HG02759 (cell line): ENCODE data around the gene OSM.

Experiments
- ATAC-seq: cut with Tn5 transposase; IDR thresholded peaks from one replicate; pipeline ENCODE4 v1.9.1; 2021; ENCODE audit warnings: mild to moderate bottlenecking, moderate library complexity; ENCODE audit not compliant: unreplicated experiment

OSM gene

DNA sequence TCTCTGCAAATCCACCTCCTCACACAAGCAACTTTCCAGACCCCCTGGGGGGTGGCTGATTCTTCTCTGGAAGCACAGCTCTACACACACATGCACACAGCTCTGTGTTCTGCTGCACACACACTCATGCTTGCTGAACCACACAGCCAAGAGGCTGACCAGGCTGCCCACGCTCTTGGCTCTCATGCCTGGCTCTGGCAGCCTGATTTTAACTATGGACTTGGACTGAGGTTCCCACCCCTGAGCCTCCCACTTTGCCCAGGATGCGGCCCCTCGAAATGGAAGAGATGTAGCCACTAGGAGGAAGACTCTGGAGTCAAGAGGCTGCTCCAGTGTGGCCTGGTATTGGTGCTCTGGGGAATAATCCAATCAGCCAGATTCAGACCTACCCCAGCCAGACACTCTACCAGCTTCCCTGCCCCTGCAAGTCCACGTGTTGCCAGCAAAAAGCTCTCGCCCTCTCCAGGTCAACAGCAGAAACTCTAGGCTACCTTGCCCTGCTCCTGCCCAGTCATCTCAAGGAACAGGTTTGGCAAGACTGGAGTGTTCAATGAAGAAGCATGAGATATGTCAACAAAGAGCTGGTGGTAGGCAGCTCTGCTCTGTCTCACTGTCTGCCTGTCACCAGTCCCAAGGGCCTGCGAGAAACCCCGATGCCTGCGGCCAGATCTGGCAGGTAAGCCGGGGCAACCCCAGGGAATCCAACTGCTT, 31.5 kb upstream of the OSM start:
- ATAC-seq: no peak

DNA sequence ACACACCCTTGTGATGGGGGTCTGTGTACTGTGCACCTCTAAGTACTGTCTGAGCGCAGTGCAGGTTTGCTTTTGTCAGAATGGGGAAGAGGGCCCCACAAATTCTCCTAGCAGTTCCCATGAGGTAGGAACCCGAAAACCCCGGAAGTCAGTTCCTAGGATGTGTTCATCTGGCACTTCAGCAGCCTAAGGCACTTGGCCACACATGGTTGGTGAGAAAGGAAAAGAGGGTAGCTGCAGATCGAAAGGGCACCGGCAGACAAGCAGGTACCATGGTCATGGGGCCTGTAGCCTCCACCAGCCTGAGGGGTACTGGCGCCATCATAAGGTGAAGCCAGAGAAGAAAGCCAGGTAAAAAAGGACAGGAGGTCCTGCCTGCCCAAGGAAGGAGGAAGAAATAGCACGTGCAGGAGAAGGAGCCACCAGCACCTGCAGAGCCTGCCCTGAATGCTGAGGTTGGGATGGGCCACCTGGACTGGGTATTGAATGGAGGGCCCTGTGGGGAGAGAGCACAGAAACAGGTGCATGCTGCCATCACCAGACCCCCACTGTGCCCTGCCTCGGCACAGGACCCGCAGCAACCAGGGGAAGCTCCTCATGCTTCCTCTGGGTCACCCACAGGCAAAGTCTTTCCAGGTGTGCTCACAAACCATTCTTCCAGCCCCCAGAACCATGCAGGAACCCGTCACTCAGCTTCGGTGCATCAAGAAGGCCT, 30.8 kb upstream of the OSM start:
- ATAC-seq: no peak

DNA sequence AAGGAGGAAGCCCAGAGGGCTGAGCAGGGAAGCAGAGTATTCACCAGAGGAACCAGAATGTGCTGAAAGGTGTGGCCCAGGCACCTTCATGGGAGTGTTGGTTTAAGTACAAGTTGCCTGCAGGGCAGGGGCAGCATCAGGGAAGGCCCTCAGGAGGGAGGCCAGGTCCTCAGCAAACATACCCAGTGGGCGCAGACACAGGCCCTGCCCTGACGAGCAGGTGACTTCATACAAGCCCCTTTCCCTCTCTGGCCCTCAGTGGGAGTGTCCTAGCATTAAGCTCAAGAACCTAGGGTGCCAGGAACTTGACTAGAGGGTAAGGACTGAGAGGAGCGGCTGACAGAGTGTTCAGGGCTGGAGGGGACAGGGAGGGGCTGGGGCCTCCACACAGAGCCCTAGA, 30.2 kb upstream of the OSM start:
- ATAC-seq: no peak

DNA sequence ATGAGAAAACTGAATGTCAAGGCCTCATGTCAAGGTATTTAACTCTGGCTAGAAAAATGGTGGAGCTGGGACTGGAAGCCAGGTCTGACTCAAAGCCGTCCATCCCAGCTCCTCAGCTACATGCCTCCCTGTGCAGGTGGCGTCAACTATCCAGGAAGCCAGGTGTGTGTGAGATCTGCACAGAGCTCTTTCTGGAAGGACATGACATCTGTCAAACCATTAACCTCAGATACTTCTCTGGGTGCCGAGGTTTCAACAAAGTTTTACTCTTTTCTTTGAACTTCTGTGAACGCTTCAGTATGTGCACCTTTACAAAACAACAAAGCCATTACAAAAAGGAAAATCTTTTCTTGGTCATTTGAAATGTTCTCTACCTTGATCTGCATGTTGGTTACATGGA, 29.7 kb upstream of the OSM start:
- ATAC-seq: no peak

DNA sequence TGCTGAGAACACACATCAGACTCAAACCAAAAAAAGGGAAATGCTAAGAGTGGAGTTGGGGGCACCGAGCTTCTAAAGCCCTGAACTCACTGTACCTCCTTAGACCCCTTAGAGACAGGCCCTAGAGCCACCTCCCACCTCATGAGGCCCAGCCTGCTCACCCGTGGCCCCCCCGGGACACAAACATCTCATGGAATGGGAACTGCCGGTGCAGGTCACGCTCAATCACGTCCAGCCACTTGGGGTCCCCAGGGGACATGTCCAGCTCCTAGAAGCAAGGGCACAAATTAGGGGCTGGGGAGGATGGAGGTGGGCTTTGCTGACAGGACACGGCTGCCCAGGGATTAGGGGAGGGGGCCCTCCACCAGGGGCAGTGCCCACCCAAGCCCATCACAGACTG, 28.9 kb upstream of the OSM start:
- ATAC-seq: no peak

DNA sequence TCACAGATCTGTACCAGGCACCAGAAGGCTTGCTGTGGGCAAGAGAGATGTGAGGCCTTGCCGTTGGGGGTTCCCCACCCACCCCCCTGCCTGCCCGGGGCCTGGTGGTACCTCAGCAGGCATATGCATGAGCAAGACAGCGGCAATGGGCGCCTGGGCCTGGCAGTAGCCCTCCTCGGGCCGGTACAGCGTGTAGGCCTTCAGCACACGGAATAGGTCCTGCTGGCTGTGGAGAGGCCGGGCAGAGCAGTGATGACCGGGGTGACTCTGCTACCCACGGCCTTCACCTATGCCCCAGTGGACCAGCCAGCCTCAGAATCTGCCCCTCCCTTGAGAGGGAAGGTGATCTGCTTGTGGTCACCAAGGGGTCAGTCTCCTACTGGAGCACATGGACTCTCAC, 28.2 kb upstream of the OSM start:
- ATAC-seq: no peak

DNA sequence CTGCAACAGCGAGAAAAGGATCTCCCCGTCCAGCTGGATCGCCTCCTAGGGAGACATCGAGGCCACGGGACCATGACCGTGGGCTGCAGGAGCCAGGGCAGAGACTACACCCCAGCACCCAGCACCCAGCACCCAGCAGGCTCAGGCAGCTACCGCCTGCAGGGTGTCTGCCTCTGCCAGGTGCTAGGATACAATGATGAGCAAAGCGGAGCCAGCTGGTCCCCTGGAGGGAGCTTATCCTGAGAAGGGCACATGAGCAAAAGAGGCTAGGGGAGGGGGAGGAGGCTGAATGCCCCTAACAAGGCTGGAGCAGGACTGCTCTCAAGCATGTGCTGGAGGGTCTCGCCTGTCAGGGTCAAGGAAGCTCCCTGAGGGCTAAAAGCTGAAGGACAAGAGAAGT, 27.4 kb upstream of the OSM start:
- no peak for ATAC-seq

DNA sequence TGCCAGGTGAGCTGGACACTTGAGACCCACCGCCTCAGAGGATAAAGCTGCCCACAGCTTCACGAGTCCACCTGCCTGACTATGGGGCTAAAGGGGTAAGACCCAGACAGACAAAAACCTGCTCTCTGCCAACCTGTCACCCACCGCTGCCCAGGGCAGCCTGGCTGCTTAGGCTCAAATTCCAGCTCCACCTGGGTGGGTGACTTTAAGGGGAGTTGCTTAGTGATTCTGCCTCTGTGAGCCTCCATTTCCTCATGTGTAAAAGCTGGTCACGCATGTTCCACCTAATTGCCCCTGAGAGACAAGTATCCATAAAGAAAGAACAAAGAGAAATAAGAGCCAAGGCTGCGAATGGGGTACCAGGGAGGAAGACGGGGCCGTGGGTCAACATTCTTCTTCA, 26.4 kb upstream of the OSM start:
- ATAC-seq: no peak

DNA sequence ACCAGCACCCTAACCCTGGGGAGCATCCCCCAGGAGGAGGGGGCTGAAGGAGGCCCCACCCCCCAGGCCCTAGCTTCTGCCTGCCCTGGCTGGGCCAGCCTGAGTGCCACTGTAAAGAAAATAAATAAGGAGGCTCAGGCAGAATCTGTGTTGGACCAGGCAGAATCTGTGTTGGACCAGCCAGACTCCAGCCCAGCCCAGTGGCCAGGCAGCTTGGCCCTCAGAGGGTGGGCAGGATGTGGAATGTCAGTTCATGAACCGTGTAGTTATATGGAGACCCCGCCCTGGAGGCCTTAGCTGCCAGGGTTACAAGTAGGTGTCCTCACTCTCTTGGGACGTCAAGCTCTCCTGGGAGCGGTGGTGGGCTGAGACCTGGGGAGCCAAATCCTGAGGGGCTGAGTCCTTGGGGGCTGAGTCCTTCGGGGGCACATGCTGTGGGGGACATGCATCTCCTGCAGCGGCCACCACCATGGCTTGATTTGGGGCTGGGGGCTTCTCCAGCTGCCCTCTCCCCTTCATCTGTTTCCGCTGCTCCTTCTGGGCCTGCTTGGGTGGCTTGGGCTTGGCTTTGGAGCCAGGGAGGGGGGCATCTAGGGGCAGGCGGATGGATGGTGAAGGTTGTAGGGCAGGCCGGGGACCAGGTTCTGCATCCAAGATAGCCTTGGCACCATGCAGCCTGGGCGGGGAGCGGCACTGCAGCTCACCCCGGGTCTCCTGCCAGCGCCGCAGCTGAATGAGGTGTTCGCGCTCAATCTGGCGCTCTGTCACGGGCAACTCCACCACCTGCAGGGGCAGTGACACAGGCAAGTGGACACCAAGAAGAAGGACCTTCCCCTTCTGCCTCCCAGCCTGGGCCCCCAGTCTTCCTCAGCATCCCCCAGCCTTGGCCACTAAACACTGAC, 25.7 kb upstream of the OSM start:
- no peak for ATAC-seq

DNA sequence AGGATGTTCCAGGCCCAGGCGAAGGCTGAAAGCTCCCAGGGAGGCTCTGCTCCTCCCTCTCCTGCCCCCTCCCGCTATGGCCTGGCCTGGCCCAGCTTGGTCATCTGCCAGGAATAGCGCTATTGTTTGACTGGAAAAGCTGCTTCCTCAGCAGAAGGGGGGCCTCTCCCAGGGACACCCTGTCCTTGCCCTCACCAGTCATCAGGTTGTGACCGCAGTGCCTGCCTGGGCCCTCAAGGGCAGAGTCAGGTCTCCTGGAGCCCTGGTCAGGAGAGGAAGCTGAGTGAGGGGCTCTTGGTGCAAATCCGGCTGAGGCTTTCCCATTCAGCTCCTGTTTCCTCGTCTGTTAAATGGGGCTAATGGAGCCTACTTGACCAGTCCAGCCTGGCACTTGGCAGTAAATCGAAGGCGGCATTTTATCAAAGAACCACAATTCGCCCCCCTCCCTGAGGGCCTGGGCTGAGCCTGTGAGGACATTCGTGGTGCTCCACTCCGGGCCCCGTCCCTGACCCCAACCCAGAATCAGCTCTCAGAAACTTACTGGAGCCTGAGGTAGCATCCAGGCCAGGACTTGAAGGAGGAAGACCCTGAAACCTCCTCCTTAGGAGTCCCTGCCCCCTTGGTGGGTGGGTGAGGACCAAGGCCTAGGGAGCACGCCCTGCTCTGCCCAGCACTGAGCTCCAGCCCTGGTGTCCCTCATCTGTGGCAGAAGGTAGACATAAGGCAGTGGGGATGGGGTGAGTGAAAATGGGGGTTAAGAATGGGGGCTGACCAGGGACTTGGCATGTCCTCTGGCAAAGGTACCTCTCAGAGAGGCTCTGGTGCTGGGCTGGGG, 24.6 kb upstream of the OSM start:
- no peak for ATAC-seq

DNA sequence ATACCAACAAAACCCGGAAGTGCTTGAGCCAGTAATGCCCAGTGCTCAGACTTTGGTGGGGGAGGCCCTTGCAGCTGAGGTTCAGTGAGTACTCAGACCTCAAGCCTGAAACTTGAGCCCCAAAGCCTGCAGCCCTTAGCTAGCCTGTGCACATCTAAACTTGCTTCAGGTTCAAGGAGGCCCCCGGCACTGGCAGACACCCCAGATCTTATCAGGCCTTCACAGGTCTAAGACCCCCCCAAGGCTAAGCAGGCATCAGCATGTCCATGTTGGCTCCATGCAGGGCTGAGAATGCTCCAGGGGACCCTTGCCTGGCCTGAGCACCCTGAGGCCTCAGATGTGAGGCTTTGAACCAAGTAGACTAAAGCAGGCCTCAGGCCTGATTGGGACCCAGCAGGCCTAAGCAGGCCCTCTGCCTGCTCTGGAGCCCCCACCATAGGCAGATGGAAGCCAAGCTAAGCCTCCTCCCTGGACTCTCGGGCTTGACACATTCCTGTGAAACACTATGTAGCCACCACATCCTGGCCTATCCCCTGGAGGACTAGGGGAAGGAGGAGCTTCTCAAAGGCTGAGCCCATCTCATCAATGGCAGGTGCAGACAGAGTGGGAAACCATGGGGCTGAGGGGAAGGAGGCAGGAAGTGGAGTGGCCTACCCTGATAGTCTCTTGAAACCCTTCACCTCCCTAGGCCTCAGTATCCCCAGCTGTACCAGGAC, 23.8 kb upstream of the OSM start:
- ATAC-seq: no peak

DNA sequence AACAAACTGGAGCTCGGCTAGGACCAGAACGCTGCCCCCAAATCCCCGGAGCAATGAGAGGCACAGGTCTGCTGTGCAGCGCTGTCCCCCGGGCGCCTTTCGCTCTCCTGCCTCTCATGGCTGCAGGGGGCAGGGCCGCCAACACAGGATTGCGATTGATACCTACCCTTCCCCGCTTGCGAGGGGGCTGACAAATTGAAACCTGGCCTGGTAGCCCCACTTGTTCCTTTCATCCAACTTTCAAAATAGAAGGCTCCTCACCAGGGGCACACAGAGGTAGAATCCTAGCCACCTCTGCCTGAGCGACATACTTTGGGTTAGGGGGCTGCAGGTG, 23.3 kb upstream of the OSM start:
- ATAC-seq: no peak

DNA sequence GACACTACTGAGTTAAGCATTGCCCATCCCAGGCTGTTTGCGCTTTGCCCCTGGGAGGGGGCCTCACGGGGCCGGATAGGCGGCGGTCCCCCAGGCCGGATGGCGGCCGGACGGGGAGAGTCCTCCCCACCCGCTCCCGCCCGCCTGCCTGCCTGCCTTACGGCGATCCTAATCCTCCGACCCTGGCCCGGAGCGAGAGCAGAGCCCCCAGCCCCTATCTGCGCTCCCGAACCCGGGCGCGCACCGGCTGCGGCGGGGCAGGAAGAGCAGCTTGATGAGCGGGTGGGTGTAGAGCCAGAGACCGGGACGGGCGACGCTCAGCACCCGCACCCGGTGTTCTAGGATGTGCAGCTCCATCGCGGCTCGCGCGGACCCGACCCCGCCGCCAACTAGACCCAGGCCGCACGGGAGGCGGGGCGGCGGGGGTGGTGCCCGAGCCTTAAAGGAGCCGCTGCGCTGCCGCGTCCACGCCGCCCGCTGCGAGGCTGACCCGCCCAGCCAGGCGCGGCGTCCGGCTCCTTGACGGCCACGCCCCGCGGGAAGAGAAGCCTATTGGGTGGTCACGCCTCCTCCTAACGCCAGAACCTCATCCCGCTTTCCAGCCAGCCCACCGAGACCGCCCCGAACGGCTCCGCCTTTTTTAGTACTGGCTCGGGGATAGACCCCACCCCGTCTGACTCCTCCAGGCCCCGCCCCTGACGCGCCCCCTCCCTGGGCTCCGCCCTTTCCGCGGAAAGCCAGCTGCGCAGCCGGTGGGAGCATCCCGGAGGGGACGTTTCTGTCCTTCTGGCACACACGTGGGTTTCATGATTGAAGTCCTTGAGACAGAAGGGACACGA, 22.7 kb upstream of the OSM start, which contains the start of gene CASTOR1:
TSS of gene CASTOR1 (minus strand) at position 365 of the 839 bp plus-strand sequence. CDS start at position 357, 8 bp downstream.
- peak; percentile 69 for ATAC-seq

DNA sequence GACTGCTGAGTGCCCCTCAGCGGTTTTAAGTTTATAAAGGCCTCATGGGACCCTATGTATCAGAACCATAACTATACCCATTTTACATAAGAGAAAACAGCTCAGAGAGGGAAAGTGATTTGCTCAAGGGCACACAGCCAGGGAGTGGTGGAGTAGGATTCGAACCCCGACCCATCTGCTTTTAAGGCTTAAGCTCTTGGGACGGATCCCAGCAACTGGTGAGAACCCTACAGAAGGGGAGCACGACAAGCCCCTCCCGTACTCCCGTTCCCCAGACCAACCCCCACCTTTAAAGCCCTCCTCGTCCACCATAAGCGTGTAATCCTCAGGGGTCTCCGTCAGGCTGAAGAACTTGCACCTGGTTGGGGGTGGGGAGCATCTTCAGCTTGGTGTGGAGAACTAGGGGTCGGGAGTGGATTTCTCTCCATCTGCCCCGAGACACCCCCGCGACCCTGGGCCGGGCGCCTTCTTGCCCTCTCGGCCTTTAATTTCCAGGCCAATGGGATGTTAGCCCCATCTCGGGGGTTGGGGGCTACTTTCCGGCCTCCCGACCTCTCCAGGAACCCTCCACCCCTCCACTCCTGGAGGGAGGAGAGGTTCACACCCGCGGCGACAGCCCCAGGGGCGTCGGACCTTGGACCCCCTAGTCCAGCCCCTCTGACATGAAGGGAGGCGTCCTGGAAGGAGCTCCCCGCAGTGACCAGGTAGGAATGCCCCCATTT, 21.9 kb upstream of the OSM start:
- ATAC-seq: no peak

DNA sequence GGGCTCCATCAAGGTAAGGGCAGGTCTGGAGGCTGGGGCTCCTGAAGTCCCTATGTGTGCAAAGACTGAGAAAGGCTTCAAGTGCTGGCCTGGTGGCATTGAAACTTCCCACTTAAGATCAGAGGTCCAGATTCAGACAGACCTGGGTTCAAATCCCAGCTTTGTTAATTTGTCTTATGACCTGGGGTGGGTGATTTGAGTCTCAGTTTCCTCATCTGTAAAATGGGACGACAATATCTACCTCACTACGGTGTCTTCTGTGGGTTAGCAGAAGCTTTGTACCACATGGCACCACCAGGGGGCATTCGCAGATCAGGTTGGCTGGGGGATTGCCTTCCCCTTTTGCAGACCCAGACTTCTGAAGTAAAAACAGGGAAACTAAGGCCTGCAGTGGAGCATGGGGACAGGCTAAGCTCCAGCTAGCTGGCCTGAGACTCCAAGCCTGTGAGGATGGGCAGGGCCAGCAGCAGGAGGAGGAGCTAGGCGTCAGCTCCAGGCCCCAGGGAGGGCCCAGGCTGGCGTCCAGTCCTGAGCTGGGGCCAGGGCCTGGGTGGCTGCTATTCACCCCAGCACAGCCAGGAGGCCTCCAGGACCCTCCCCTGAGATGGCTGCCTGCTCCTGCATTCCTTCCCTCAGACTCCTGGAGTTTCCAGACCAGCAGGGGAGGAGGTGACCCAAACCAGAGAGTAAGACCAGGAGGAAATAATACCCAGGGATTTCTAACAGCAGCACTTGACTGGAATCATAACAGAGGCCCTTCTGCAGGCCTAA, 21.2 kb upstream of the OSM start:
- peak; percentile 29 for ATAC-seq

DNA sequence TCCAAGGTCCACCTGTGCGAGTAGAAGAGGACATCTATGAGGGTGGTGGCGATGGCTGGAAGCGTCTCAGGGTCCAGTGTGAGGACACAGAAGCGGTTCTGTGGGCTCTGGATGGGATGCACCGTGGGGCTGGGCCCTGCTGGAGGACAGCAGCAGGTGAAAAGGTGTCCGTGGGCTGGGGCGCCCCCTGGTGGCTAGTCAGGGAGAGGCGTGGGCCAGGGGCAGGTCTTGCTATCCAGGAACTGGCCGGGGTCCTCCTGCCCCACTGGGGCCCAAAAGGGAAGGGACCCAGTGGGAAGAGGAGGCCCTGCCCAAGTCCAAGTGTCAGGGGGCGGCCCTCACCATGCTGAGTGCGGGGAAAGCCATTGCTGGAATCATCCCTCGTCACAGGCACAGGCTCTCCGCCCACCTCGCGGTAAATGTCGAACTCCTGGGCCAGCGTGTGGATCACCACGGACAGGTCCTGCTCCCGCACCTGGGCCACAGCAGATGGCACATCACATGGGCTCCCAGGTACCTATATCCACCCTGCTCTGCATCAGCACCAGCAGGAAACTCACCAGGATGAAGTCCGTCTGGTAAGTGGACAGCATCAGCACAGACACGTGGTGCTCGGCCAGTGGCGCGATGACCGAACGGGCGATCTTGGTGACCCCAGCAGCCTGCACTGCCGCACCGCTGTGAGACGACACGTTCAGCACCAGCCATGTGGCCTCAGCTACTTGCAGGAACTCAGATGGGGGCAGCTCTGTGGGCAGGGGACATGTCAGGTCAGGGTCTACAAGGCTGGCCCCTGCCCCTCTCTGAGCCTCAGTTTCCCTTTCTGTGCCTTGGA, 20.4 kb upstream of the OSM start:
- ATAC-seq: no peak

DNA sequence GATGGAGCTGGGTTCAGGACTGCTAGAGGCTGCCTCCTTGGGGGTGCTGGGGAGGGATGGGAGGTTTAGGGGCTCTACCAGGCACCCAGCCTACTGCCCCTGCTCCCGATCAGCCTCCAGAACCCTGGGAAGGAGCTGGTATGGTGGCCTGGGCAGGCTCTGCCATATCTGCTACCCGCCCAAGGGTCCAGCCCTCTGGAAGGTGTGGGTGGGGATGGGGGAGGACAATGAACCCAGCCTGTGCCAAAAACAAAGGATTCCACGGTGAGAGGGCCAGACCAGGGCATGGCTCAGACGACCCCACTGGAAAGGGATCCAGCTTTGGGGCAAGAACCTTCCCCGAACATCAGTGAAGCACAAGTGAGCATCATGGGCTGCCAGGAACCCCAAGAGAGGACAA, 19.7 kb upstream of the OSM start:
- ATAC-seq: no peak
